GM18526 (cell line): ENCODE results near the gene KLHL18.

ENCODE experiments used
- POLR2A ChIP-seq: IDR thresholded peaks from 3 replicates; pipeline ENCODE4 v1.6.1; 2011; ENCODE audit not compliant: insufficient read length; ENCODE audit errors: extremely low read depth

KLHL18 gene

DNA sequence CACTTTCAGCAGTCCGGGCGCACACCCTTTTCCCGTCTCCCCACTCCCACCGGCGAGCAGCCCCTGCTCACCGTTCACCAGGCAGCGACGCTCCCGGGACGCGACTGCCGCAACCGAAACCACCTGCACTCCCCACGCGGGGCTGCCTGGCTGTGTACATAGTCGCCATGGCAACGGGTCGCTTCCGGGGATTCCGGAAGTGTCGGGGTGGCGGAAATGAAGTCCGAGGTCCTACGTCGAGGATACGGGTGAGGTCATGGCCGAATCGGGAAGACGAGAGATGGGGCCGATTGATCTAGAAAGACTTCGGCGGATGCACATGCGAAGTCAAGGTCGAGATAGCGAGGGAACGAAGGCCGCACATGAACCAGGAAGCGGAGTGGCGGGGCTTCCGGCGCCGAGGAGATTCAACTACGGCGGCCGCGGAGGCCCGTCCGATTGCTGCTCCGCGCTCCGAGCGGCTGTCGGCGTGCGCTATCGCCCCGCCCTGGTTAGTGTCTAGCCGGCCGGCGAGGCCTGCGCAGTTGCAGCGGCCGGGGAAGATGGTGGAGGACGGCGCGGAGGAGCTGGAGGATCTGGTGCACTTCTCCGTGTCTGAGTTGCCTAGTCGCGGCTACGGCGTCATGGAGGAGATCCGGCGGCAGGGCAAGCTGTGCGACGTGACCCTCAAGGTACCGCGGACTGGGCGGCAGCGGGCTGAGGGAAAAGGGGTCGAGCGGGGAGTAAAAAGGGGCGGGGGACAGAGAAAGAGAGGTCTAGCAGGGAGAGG is at the start of gene KLHL18, which contains the start of gene KIF9:
Gene KLHL18 (plus strand): TSS at position 521 of the 769 bp plus-strand sequence. CDS start 22 bp downstream, at position 543.
Gene KIF9 (minus strand): TSS at position 376 of the 769 bp plus-strand sequence. CDS start 5,425 bp downstream, outside the sequence.
- peak; percentile 78 for TF ChIP-seq POLR2A

DNA sequence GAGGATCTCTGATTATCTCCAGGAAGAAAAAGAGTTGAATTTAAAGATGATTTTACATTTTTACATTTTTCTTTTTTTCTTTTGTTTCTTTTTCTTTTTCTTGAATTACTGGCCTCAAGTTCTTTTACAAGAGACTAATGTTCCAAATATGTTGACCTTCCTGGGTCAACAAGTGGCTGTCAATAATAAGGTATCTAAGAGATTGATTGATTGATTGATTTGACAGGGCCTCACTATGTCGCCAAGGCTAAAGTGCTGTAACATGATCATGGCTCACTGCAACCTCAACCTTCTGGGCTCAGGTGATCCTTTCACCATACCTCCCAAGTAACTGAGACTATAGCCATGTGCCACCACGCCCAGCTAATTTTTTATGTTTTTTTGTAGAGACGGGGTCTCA is 44.7 kb upstream of the KLHL18 start:
- TF ChIP-seq POLR2A = no peak

DNA sequence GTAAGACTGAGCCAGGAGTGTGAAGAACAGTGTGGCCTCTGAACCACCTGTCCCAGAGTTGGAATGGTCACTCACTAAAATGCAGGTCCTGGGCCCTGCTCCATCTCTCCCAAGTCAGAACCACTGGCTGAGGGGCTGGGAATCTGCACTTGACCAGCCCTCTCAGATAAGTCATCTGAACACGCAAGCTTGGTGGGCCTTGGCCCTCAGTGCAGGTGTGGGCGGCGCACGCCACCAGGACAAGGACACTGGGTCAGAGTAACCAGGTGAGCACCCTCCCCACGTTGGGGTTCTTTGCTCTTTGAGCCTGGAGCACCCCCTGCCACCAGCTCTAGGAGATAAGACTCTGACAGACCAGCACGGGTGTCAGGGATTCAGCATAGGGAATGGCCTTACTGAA is 42.8 kb upstream of the KLHL18 start:
- no peak for TF ChIP-seq POLR2A

DNA sequence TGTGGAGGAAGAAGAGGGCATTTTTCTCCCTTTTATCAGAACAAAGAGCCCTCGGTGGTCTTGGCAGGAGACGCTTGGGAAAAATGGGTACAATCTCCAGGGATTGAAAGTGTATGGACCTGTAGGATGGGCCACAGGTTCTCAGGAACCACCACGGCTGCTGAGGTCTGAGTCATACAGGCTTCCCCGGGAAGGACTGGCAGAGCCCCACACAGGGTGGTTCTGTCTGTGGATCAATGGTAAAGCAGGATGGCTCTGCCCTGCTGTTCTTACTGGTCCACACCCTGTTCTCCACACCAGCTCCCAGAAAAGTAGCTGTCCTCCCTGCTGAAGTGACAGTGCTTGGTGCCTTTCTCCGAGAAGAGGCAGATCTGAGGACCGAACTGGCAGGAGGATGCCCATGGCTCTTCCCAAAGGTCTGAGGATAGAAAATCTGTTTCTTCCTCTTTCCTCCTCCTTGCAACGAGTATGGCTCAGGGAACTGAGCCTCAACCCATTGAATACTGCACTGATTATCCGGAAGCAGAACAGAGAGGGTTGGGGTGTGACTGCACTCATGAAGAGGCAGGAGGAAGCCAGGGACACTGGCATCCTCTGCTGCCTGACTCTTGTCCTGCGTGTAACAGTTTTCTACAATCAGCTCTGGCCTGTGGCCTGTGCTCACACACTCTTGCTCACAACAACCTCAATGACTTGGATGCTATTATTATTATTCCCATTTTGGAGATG is 39.2 kb upstream of the KLHL18 start:
- no peak for TF ChIP-seq POLR2A

DNA sequence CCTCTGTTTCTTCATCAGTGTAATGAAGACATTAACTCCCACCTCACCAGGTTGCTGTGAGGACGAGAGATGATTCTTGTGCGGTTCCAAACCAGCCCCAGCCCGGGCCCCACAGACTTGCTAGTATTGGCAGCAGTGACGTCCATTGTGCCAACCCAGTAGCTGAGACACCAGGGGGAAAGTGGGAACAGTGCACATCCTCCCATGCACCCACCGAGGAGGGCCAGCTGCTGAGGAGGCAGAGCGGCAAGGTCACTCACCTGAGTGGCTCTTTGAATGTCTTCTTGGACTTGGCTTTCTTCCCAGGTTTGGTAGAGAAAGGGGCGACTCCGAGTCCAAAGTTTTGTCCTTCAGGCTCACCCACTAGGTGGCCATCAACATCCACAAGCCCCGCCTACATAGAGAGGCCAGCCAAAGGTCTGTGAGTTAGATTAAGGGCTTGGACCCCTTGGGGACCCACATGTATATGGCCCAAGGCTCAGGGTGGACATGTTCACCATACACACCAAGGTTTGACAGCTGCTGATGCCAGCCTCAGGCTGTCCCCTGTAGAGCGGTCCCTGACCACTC is 38.1 kb upstream of the KLHL18 start:
- no peak for TF ChIP-seq POLR2A

DNA sequence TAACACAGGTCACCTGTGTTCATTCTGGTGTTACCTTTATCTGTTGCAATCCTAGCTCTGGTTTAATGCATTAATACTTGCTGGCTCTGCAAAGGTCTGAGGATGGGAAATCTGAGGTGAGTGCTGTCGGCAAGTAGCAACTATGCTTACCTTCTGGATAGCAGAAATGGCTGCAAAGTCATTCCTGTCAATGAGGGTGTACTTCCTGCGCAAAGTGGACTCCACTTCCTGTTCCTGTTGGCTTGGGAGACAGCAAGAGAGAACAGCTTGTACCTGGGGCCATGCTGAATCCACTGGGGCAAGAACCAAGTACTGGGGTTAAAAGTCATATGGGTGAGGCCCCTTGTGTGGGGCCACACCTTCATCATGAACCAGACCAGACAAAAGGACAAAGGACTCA is 37.5 kb upstream of the KLHL18 start:
- TF ChIP-seq POLR2A = no peak

DNA sequence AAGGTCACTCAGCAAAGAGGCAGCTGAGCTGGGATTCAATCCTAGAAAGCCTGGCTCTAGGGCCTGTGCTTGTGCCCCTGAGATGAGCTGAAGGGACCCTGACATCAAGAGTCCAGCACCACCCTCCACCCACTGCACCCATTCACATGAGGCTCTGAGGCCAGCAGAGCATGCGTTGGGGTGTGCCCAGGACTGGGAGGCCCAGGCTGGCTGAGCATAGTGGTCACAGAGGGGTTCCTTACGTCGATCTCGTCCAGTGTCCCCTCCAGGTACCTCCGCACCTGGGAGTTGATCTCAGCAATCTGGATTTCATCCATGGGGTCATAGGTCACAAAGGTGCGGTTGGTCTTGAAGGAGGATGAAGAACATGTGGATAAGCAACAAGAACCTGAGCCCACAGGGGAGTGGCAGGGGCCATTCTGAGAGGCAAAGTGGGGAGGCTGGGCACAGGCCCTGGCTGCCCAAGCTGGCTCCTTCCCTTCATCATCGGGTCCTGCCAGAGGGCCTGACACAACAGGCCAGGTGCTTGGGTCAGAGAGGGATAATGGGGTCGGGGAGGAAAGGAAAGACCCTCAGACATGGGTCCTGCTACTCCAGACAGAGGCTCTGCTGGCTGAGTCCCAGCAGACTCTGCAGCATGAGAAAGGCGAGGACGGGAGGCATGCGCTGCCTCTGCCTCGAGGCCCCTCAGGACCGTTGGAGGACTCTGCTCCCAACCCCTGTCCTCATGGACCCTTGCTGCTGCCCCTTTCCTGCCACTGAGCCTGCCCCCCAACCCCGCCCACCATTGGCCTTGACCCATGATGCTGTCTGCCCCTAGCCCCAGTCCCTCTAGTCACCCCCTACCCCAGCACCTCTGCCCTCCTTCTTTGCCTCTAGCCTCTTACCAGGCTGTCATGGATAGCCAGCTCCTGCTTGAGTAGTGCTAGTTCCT is 35.3 kb upstream of the KLHL18 start:
- TF ChIP-seq POLR2A = no peak

DNA sequence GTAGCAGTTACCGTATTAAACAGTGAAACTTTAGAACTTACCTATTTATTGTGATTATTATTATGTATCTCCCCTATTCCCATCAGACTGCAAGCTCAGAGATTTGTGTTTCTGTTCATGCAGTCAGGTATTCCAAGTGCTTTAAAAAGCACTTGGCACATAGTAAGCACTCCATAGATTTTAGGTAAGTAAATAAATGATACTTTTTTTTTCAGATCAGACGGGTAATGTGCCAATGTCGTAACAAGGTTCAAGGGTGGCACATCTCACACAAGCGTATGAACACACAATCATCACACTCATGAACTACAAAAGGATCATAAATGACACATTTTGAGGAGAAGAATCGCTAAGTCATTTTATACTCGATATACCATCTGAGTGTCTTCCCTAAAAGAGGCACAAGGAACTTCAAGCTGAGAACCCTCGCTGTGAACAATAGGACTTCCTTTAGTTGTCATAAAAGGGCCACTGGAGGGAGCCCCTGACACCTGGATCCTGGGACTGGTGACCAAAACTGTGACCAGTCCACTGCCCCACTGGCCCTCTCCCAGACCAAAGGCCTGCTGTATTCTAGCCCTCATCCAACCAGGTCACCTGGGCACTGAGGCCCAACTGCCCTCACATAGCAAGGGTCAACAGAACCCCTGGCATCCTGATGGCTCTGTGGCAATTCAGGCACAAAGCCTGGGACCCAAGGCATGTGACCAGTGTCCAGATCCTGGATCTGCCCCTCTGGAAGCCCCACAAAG is 32.3 kb upstream of the KLHL18 start:
- TF ChIP-seq POLR2A = no peak

DNA sequence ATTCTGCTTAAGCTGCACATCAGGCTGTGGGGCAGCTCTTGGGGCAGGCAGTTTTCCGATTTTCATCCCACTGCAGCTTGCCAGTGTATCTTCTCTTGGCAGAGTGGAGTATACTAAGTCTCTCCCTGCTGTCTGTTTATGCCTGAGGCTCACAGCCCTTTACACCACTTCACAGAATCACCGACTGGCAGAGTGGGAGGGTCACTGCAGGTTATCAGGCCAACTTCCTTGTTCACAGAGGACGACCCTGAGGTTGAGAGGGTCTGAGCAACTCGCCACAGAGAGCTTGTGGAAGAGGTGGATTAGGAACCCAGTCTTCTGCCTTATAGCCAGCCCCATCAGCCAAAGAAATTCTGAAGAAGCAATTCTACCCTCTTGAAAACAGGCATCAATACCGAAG is 31.1 kb upstream of the KLHL18 start:
- no peak for TF ChIP-seq POLR2A

DNA sequence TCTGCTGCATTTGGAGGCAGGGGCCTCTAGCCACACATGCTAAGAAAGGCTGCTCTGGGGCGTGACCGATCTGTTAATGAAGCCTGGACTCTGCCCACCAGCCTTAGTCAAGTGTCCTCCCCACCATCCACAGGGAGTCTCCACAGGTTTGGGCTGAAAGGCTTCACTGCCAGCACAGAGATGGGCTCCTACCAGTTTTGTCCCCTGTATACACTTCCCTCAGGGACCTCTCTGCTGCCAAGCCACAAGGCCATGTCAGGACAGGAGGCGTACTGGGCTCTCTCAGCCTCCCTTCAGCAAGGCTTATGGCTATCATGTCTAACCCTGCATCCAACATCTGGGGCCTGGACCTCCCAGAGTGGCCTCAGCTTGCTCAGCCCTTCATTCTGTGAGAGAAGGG is 23.6 kb upstream of the KLHL18 start:
- TF ChIP-seq POLR2A = no peak

DNA sequence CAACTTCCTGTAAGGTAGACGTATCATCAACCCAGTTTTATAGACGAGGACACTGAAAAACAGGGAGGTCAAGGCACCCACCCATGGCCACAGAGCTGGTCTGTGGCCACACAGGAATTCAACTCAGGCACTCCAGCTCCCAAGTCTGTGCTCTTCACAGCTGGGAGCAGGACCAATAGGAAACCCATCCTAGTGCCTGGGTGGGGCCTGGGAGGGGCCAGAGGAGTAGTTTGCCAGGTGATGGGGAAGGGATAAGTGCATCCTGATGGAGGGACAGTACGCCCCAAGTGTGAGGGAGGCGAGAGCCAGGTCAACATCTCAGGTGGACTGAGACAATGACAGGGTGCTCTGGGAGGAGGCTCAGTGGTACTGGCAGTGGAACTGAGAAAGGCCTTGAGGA is 22.1 kb upstream of the KLHL18 start:
- TF ChIP-seq POLR2A = no peak

DNA sequence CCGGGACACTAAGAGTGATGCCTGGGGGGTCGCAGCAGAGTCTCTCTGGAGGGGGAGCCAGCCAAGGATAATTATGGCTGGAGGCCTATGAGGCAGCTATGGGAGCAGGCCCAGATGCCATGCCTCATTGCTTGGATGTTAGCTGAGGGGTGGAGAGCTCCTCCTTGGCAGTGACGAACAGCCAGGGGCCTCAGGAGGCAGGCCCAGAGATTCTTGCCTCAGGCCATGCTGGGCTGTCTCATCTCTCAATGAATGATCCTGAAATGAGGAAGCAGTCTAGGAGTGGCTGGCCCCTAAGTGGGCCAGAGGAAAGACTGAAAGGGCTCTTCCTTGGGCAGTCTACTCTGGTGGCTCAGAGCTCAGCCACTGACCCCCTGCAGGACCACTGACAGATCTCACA is 21.4 kb upstream of the KLHL18 start:
- TF ChIP-seq POLR2A = no peak

DNA sequence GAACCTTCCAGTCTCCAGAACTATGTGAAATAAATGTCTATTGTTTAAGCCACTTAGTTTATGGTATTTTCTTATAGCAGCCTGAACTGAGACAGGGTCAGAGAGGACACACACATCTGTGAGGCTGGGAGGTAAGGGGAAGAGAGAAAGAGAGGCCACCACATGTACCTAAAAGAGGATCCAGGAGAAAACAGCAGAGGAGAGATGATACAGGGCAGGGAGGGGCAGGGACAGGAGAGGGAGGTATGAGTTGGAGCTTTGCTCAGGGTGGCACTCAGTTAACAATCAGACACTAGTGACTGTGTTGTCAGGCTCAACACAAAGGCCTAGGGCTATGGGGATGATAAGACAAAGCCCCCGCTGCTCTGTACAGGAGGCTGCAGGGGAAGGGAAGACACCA is 17.7 kb upstream of the KLHL18 start:
- no peak for TF ChIP-seq POLR2A

DNA sequence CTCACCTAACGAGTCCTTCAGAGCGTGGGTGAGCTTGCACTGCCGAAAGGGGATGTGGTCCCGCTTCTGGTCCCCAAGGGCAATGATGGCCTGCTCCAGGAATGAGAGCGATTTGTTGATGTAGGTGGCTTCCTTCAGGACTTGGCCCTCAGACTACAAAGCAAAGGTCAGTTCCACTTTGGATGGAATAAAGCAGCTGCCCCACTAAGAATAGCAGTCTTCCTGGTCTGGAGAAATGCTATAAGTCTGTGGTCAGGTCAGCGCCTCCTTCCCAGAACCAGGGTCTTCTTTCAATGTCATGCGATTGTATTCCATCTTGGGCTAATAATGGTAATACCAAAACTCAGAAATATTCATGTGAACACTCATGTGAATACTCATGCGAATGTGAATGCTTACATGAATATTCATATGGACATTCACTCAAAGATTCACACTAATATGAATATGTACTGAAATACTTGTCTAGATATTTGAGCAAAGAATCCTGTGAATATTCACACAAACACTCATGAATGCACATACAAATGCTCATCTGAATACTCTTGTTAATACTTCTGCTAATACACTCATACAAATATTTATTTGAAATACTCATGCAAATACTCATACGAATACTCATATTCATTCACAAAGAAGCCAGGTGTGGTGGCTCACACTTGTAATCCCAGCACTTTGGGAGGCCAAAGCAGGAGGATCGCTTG is 16.9 kb upstream of the KLHL18 start:
- no peak for TF ChIP-seq POLR2A
